Activated naive CD8-positive, alpha-beta T cell treated with anti-CD3 and anti-CD28 coated beads, Interleukin-2, amount 10 ng/mL, durations not matched to agents 7 days and 5 days (primary cell): ENCODE data around the gene ABI3BP. TPM values are rescaled to one million over a fixed set of nuclear protein-coding genes. Genes with fewer than 3 reads are reported as not detected.

Source experiments
- ATAC-seq: fragments of 150-1000 bp; cut with Tn5 transposase; one replicate; pipeline ENCODE4 v1.10.0; 2021; ENCODE audit warnings: low read depth, moderate library complexity
- POLR2A ChIA-PET: fragments of 350-600 bp; sonication (Branson Sonifier 250); formaldehyde crosslinking; loops from one replicate; lab custom pipeline; 2021; ENCODE audit warnings: antibody characterized with exemption; lab: Charles Lee
- DNase-seq: peaks from one replicate; pipeline ENCODE4 v3.0.0; 2021
- H3K27ac Mint-ChIP-seq: one replicate; pipeline ENCODE4 v1.8.0; 2022; ENCODE audit warnings: mild to moderate bottlenecking, mixed read lengths
- H3K27me3 Mint-ChIP-seq: one replicate; pipeline ENCODE4 v1.8.0; 2022; ENCODE audit warnings: mild to moderate bottlenecking, moderate library complexity, mixed read lengths
- H3K36me3 Mint-ChIP-seq: one replicate; pipeline ENCODE4 v1.8.0; 2021; ENCODE audit warnings: mild to moderate bottlenecking, mixed read lengths
- H3K4me1 Mint-ChIP-seq: one replicate; pipeline ENCODE4 v1.8.0; 2021; ENCODE audit warnings: mixed read lengths
- H3K4me3 Mint-ChIP-seq: one replicate; pipeline ENCODE4 v1.8.0; 2022; ENCODE audit warnings: mild to moderate bottlenecking, moderate library complexity, mixed read lengths
- H3K9me3 Mint-ChIP-seq: one replicate; pipeline ENCODE4 v1.8.0; 2021; ENCODE audit warnings: mixed read lengths
- total RNA-seq, 2 experiments: library from RNA; stranded (reverse); gene quantifications; one replicate each; pipeline ENCODE4 v1.2.3, GENCODE V29; 2021

Gene ABI3BP
- total RNA-seq, 2 experiments from 2014 or later, result 0.17 TPM; not detected in 1

DNA sequence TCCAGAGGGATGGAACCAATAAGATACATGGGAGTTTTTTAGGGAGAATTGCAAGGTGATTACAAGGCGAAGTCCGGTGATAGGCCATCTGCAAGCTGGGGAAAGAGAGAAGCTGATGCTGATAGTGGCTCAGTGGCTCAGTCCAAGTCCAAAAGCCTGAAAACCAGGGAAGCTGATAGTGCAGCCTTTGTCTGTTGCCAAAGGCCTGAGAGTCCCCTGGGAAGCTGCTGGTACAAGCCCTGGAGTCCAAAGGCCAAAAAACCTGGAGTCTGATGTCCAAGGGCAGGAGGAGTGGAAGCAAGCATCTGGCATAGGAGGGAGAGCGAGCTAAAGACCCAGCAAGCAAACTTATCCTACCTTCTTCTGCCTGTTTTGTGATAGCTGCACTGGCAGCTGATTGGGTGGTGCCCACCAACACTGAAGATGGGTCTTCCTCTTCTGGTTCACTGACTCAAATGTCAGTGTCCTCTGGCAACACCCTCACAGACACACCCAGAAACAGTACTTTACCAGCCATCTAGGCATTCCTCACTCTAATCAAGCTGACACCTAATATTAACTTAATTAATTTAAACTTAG is 267.2 kb downstream of the ABI3BP start:
- Mint-ChIP-seq H3K27me3 (no peaks in the 10 kb centered on the region), H3K9me3 (no peaks in the 10 kb centered on the region), H3K4me1 (peaks cover 11% of the 10 kb centered on the region), H3K27ac (no peak overlapping the region), H3K4me3 (no peak overlapping the region), H3K36me3 (peaks cover 31% of the 10 kb centered on the region)
- POLR2A ChIA-PET, result interaction anchor here (0.7 kb wide), 1 partner anchor 16 kb away, joined by 4 read pairs; no protein-coding TSS in a partner anchor
- DNase-seq (no peak), ATAC-seq (no peak)

DNA sequence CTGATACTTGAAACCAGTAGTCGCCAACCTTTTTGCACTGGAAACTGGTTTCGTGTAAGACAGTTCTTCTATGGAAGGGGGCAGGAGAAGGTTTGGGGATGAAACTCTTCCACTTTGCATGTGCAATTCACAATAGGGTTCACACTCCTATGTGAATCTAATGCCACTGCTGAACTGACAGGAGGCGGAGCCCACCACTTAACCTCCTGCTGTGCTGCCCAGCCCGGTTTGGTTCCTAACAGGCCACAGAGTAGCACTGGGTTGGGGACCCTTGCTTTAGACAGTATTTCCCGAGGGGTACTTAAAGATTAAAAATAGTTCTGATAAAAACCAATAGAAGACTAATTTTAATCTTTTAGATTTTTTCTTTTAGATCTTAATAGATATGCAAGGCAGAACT is 272.8 kb downstream of the ABI3BP start:
- H3K27ac Mint-ChIP-seq, result no peak overlapping the region
- POLR2A ChIA-PET, result no interaction called here
- H3K4me1 Mint-ChIP-seq, result peaks cover 18% of the 10 kb centered on the region
- H3K27me3 Mint-ChIP-seq, result no peaks in the 10 kb centered on the region
- DNase-seq (no peak), ATAC-seq (no peak)
- peaks cover 43% of the 10 kb centered on the region for H3K36me3 Mint-ChIP-seq
- no peak overlapping the region for H3K4me3 Mint-ChIP-seq
- H3K9me3 Mint-ChIP-seq, result no peaks in the 10 kb centered on the region

DNA sequence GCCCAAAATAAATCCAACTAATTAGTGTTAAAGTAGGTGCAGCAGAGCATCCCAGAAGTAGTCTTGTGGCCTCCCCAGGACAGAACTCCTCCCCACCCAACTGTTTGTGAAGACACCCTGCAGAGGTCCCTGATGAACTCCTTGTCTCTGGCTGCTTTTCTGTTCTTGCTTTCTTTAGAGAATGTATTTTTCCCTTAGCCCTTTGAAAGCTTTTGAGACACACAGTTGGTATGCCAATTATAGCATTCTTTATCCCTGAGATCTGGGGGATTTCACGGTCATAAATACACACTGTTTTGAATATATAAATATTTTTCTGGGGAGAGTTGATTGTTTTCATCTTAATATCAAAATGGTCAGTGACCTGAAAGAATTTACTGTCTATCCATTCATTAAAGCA is 274.1 kb downstream of the ABI3BP start:
- POLR2A ChIA-PET, result interaction anchor here (1.6 kb wide), 1 partner anchor 10 kb away, joined by 7 read pairs; the partner anchor contains the start of gene TFG
- Mint-ChIP-seq H3K4me3 (no peak overlapping the region), H3K9me3 (no peaks in the 10 kb centered on the region), H3K36me3 (peaks cover 47% of the 10 kb centered on the region), H3K4me1 (peaks cover 15% of the 10 kb centered on the region), H3K27ac (no peak overlapping the region), H3K27me3 (no peaks in the 10 kb centered on the region)
- DNase-seq, result no peak
- ATAC-seq, result no peak

DNA sequence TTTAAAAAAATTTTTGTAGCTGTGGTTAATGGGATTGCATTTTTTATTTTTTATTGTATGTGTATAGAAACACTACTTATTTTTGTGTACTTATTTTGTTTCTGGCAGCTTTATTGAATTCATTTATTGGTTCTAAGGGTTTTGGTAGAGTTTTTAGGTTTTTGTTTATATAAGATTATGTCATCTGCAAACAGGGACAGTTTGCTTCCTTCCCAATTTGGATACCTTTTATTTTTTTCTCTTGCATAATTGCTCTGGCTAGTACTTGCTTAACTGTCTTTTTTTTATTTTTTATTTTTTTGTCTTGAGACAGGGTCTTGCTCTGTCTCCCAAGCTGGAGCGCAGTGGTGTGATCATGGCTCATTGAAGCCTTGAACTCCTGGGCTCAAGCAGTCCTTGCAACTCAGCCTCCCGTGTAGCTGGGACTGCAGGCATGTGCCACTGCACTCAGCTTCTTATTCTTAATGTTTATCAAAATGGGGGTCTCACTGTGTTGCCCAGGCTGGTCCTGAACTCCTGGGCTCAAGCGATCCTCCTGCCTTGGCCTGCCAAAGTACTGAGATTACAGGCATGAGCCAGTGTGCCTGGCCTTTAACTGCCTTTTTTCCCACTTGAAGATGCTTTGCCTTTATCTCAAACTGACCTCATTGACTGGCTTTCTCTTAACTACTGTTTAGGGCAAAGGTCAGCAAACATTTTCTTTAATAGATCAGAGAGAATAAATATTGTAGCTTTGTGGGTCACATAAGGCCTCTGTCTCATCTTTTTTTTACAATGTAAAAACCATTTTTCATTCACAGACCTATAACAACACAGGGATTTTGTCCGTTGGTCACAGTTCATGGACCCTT is 275.4 kb downstream of the ABI3BP start:
- Mint-ChIP-seq H3K4me1 (peaks cover 19% of the 10 kb centered on the region), H3K4me3 (no peak overlapping the region), H3K9me3 (no peaks in the 10 kb centered on the region), H3K36me3 (peaks cover 47% of the 10 kb centered on the region), H3K27me3 (no peaks in the 10 kb centered on the region), H3K27ac (no peak overlapping the region)
- no peak for DNase-seq
- no peak for ATAC-seq
- POLR2A ChIA-PET, result interaction anchor here (0.7 to 1.6 kb wide), 2 partner anchors 9 to 338 kb away, joined by 5 to 7 read pairs; partner anchors contain the start of gene TFG

DNA sequence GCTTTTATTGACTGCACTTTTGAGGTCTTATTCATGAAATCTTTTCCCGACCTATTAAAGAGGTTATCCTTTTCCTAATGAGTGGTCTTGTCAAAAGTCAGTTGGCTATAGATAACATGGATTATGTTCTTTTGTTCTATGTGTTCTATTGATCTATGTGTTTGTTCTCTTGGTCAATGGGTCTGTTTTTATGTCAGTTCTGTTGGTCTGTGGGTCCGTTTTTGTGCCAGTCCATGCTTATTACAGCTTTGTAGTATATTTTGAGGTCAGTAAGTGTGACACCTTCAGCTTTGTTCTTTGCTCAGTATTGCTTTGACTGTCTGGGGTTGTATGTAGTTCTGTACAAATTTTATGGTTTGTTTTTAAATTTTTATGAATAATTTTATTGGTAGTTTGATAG is 276.2 kb downstream of the ABI3BP start:
- ATAC-seq (no peak), DNase-seq (no peak)
- POLR2A ChIA-PET, result no interaction called here
- Mint-ChIP-seq H3K4me1 (peaks cover 25% of the 10 kb centered on the region), H3K9me3 (no peaks in the 10 kb centered on the region), H3K4me3 (no peak overlapping the region), H3K27me3 (no peaks in the 10 kb centered on the region), H3K27ac (no peak overlapping the region), H3K36me3 (peaks cover 45% of the 10 kb centered on the region)

DNA sequence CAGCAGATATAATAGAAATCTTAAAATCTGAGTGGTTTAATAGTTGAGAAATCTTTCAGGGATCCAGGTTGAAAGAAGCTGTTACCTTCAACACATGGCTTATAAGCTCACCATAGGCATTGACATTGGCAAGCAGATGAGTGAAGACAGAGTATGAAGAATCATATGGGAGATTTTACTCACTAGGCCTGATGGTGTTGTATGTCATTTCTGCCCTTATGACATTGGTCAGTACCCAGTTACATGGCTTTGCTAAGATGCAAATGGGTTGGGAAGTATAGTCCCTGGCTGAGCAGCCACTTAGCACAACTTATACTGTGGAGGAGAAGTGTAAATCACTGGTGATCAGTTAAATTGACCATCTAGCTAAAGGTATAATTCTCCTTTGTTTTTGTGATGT is 278.0 kb downstream of the ABI3BP start:
- no peak for DNase-seq
- Mint-ChIP-seq H3K9me3 (no peaks in the 10 kb centered on the region), H3K4me1 (peaks cover 33% of the 10 kb centered on the region), H3K4me3 (no peak overlapping the region), H3K27ac (no peak overlapping the region), H3K27me3 (no peaks in the 10 kb centered on the region), H3K36me3 (peaks cover 43% of the 10 kb centered on the region)
- POLR2A ChIA-PET, result no interaction called here
- no peak for ATAC-seq

DNA sequence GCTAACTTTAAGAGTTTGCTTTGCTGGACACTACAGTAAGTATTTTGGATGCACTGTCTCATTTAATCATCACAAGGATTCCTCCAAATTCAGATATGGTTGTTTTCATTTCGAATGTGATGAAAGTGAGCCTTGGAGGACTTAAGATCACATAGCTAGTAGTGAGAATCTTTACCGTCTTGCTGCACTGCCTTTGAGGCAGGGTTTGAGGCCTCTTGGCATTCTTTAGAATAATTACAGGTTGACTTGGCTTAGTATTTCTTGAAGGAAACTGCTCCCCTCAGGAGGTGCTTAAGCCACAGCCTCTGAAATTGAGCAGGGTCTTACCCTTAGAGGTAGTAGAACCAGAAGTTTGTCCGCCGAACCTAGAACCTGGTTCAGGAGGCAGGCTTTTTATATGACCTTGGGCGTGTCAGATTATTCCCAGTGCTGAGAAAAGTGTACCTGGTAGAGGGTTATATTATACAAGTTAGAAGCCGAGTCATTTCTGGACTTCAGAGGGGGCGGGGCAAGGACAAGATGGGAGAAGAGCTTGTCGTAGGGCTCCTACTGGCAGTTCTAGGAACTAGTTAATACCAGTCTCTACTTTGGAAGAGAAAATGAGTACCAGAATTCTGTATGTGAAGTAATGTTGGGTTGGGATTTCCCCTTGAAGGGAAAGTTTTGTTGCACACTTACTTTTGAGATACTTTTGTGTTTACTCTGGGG is 282.8 kb downstream of the ABI3BP start:
- peak overlapping the region; percentile 74 for H3K27ac Mint-ChIP-seq
- peaks cover 20% of the 10 kb centered on the region for H3K36me3 Mint-ChIP-seq
- peaks cover 26% of the 10 kb centered on the region for H3K4me1 Mint-ChIP-seq
- ATAC-seq (peak; percentile 20), DNase-seq (peak; percentile 57)
- no peaks in the 10 kb centered on the region for H3K9me3 Mint-ChIP-seq
- POLR2A ChIA-PET, result interaction anchor here (0.6 to 2.3 kb wide), 5 partner anchors 15 to 864 kb away, joined by 3 to 9 read pairs (median 4); partner anchors contain the start of genes LNP1, PCNP and TOMM70
- peak overlapping the region; percentile 83 for H3K4me3 Mint-ChIP-seq
- H3K27me3 Mint-ChIP-seq, result no peaks in the 10 kb centered on the region

DNA sequence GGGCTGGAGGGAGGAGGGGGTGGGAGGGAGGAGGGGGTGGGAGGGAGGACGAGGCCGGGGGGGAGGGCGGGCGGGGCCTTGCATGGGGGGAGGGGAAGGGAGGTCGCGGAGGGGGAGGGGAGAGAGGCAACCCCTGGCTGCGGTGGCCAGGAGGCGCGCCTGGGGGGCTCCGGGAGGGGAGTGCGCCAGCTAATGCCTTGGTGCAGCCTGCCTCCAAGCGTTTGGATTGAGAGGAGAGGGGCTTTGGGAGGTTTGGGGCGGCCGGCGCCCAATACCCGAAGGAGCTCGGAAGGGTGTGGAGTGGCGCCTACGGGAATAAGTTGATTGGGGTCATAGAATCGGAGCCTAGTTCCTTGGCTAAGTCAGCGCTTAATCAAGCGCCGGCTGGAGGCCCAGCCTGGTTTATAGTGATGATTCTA is 283.4 kb downstream of the ABI3BP start:
- Mint-ChIP-seq H3K27ac (peak overlapping the region; percentile 93), H3K4me3 (peak overlapping the region; percentile 90), H3K27me3 (no peaks in the 10 kb centered on the region), H3K36me3 (peaks cover 16% of the 10 kb centered on the region), H3K9me3 (no peaks in the 10 kb centered on the region), H3K4me1 (peaks cover 26% of the 10 kb centered on the region)
- DNase-seq, result peak; percentile 62
- no peak for ATAC-seq
- POLR2A ChIA-PET, result interaction anchor here (1.0 to 2.3 kb wide), 4 partner anchors 16 to 308 kb away, joined by 4 to 9 read pairs (median 6); partner anchors contain the start of genes LNP1 and TOMM70

DNA sequence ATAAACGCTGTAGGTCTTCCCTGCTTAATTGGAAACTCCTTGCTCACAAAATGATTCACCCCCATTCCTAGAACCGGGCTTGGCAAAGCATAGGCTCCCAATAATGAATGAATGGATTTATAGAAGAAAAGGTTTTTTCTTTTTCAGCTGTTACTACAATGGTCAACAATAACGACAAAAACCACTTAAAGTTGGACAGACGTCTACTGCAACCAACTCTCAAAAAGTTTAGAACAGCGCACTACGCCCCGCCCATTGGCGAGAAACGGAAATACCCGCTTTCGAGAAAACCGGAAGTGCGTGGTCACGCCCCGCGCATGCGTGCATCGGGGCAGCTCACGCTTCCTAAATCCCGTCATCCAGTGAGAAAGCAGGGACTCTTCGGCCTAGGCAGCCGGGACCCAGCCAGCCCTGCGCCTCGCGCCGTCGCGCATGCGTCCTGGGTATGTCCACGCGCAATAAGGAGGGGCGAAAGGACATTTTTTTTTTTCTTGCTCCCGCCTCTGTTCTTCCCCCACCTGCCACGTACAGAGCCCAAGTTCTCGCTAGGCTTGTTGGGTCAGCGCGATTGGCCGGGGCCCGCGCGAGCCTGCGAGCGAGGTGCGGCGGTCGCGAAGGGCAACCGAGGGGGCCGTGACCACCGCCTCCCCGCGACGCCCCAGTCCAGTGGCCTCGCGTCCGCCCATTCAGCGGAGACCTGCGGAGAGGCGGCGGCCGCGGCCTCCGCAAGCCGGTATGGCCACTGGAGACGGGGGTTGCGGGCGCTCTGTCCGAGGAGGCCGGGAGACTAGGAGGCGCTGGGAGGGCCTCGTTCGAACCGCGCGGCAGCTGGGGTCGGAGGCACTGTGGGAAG is 284.0 kb downstream of the ABI3BP start, which contains the start of gene TFG:
Gene TFG, plus strand, starts transcription at position 506 of the 853 bp plus-strand sequence. CDS start 4,192 bp downstream, outside the sequence.
- POLR2A ChIA-PET, result interaction anchor here (0.7 to 2.3 kb wide), 8 partner anchors 9 to 308 kb away, joined by 3 to 9 read pairs (median 4); partner anchors contain the start of genes LNP1 and TOMM70
- peak within 1 kb of the TSS; percentile 90 for H3K4me3 Mint-ChIP-seq
- ATAC-seq (peak; percentile 99), DNase-seq (peak; percentile 98)
- no peaks in the 10 kb centered on the region for H3K9me3 Mint-ChIP-seq
- H3K36me3 Mint-ChIP-seq, result peaks cover 15% of the 10 kb centered on the region
- H3K27ac Mint-ChIP-seq, result peak within 1 kb of the TSS; percentile 93
- H3K27me3 Mint-ChIP-seq, result no peaks in the 10 kb centered on the region
- H3K4me1 Mint-ChIP-seq, result peaks cover 26% of the 10 kb centered on the region

DNA sequence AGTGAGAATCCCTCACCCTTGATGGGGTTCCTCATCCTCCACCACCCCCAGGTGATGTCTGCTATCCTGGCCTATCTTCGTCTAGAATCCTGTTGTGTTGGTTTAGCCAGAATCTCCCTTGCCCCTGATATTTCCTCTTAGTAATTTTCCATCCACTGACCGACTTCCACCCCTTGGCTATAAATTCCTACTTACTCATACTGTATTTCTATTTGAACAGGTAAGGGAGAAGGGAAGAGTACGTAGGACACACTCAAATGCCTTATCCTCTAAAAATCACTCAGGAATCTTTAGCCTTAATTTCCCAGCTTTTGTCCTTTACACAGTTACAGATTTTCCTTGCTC is 284.6 kb downstream of the ABI3BP start:
- DNase-seq, result no peak
- no peak for ATAC-seq
- H3K9me3 Mint-ChIP-seq, result no peaks in the 10 kb centered on the region
- peaks cover 14% of the 10 kb centered on the region for H3K36me3 Mint-ChIP-seq
- peaks cover 25% of the 10 kb centered on the region for H3K4me1 Mint-ChIP-seq
- peak overlapping the region; percentile 90 for H3K4me3 Mint-ChIP-seq
- POLR2A ChIA-PET, result interaction anchor here (0.7 to 2.3 kb wide), 6 partner anchors 10 to 307 kb away, joined by 3 to 9 read pairs (median 4); partner anchors contain the start of genes LNP1 and TOMM70
- H3K27me3 Mint-ChIP-seq, result peaks cover 2% of the 10 kb centered on the region
- peak overlapping the region; percentile 93 for H3K27ac Mint-ChIP-seq

DNA sequence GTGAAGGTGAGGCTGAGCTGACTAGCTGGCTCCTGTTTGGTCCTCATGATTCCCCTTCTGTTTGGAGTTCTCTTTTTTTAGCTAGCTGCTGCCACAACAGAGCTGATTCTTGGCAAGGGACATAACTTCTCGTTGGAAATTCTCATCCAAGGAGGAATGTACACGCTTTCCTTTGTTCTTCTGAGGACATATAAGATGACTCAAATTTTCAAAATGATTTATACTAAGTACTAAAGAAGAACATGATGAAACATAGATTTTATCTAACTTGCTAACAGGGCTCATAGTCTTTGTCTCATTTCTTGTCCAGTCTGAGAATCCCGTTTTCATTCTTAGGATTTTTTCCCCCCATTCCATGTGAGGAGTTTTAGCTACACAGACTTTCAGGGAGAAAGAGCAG is 286.9 kb downstream of the ABI3BP start:
- H3K9me3 Mint-ChIP-seq, result no peaks in the 10 kb centered on the region
- POLR2A ChIA-PET, result no interaction called here
- peaks cover 9% of the 10 kb centered on the region for H3K27me3 Mint-ChIP-seq
- no peak overlapping the region for H3K4me3 Mint-ChIP-seq
- no peak for ATAC-seq
- peaks cover 15% of the 10 kb centered on the region for H3K4me1 Mint-ChIP-seq
- peaks cover 6% of the 10 kb centered on the region for H3K36me3 Mint-ChIP-seq
- no peak overlapping the region for H3K27ac Mint-ChIP-seq
- no peak for DNase-seq

DNA sequence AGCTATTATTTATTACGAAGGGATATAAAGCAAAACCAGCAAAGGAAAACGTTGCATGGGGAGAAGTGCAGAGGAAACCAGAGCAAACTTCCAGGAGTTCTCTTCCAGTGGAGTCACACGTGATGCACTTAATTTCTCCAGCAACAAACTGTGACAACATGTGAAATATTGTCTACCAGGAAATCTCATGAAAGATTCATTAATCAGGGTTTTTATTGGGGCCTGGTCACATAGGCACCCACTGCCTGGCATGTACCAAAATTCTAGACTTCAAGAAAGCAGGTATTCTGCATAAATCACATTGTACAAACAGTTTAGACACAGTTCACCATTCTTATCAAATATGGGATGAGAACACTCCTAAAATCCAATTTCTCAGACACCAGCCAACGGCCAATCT is 289.4 kb downstream of the ABI3BP start:
- no peak overlapping the region for H3K27ac Mint-ChIP-seq
- H3K4me1 Mint-ChIP-seq, result peaks cover 5% of the 10 kb centered on the region
- POLR2A ChIA-PET, result no interaction called here
- H3K9me3 Mint-ChIP-seq, result no peaks in the 10 kb centered on the region
- DNase-seq (no peak), ATAC-seq (no peak)
- H3K4me3 Mint-ChIP-seq, result no peak overlapping the region
- H3K27me3 Mint-ChIP-seq, result peaks cover 33% of the 10 kb centered on the region
- H3K36me3 Mint-ChIP-seq, result peaks cover 2% of the 10 kb centered on the region
